SIG-M5 treated with dmso at 0.1 percent for 504 hours (cell line): Measurements from ENCODE around the gene ZMYND8.
A peak's percentile ranks its signal among the peaks of the same experiment; 100 is the strongest.
"Not testable (repeated sequence)": the region's sequence is repeated elsewhere in the genome, so short reads cannot be mapped to it uniquely, and the experiment has no call there.

ENCODE experiments used
- DNase-seq: peaks from one replicate; lab custom pipeline; 2025; ENCODE audit not compliant: unreplicated experiment; lab: John Stamatoyannopoulos, UW

The ZMYND8 gene

GRCh38 chr20:47188540-47188939 lies 168.0 kb downstream of the ZMYND8 start:
- no peak for DNase-seq

DNA sequence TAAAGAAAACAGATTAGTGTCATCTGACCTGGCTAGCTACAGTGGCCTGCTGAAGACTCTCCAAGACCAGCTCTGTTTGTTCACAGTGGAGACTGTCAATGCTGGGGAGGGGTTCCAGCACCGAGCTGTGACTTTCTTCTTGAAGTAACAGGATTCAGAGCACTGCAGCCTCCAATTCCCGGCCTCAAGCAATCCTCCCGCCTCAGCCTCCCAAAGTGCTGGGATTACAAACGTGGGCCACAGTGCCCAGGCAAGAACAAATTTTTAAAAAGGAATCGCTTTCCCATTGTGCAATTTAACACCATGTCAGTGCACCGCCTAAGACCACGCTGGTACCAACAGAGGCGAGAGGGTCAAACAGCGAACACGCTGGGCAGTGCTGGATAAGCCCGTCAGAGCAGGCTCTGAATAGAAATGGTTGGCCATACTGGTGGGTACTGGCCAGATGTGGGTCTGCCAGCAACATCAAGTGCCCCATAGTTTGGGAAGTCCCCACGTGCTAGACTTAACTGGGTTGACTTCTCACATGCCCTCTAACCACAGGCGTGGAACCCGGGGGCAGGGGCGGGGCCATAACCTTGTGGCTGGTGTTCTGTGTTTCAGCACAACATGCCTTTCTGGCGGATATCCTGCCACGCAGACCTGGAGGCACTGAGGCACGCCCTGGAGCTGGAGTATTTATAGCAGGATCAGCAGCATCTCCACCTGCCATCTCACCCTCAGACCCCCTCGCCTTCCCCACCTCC lies 168.9 kb downstream of the ZMYND8 start:
- DNase-seq = no peak

DNA sequence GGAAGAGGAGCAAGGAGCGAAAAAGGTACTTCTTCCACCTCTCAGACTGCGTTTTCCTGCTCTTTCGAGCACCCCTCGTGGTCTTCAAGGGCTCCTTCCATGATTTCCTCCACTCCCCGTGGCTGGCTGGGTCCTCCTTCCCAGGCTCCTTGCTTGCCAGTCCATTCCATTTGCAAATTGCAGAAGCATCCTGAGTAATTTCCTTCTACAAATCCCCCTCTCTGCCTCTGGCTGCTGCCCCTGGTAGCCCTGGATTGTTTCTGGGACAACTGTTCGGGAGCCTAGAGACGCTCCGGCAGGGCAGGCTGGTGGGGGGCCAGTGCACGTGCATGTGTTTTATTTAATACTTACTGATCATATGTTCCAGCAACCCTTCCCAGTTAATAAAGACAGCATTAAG lies 173.1 kb downstream of the ZMYND8 start:
- DNase-seq = no peak

DNA sequence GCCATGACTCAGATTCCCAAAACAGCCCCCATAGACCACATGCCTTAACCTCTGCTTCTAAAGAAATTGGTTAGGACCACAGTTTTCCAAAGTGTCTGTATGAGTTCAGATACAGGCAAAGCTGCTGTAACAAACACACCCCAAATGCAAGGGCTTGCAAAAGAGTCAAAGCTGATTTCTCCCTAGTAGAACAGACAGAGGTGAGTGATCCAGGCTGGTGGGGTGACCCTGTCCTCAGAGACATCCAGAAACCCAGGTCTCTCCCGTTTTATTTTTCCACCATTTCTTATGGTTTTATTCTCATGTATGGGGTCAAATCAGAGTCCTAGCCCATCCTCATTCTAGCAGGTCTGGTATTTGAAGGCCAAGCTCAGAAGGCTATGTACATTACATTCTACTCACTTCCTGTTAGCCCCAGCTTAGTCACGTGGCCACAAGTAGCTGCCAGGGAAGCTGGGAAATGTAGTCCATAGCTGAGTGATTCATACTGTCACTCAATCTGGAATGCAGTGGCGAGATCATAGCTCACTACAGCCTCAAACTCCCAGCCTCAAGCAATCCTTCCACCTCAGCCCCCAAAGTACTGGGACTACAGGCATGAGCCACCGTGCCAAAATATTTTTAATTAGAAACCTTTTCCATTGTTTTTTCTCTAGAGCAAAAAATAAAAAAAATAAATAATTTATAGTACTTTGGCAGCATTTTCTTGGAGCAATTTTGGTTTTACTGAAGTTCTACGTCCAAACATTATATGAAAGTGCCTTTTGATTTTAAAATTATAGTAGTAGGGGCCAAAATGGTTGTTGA lies 175.2 kb downstream of the ZMYND8 start:
- DNase-seq = peak; percentile 100

DNA sequence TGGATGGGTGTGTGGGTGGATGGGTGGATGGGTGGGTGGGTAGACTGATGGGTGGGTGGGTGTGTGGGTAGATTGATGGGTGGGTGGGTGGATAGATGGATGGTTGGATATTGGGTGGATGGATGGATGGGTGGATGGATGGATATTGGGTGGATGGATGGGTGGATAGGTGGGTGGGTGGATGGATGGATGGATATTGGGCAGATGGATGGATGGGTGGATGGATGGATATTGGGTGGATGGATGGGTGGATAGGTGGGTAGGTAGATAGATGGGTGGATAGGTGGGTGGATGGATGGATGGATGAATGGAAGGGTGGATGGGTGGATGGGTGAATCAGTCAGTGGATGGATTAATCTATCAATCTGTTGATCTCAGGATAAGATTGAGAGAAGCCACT lies 177.2 kb downstream of the ZMYND8 start:
- DNase-seq = no peak

- DNase-seq = no peak
These were observed 177.6 kb downstream of the ZMYND8 start for GRCh38 chr20:47178851-47179250.

DNA sequence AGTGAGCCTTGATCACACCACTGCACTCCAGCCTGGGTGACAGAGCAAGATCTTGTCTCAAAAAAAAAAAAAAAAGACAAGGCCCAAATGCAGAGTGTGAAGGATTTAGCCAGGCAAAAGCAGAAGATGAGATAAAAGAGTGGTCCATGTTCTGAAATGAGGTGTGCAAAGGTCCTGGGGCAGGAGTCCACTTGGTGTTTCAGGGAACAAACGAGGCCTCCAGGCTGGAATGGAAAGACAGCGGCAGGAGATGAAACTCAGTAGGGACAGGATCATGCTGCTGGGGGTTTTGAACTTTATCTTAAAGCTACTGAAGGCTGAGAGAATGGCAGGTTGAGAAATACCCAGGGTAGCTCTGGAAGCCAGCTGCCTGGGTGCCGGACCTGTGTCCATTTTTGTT lies 178.2 kb downstream of the ZMYND8 start:
- DNase-seq = no peak

DNA sequence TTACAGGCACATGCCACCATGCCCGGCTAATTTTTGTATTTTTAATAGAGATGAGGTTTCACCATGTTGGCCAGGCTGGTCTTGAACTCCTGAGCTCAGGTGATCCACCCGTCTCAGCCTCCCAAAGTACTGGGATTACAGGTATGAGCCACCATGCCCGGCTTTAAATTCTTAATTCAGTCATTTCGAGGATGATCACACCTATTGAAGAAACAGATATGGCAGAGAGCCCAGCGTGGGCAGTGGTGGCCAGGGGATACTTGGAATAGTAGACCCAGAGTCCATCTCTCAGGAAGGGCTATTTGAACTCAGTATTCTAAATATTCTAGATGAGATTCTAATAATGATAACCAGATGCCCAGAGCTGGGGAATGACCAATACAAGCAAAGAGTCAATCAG lies 180.3 kb downstream of the ZMYND8 start:
- DNase-seq = not testable (repeated sequence)

GRCh38 chr20:47175493-47175892 lies 181.0 kb downstream of the ZMYND8 start:
- DNase-seq = no peak

- no peak for DNase-seq
These were observed 181.8 kb downstream of the ZMYND8 start for GRCh38 chr20:47174456-47175243.

- DNase-seq = peak; percentile 55
These were observed 182.8 kb downstream of the ZMYND8 start for GRCh38 chr20:47173596-47174216.

DNA sequence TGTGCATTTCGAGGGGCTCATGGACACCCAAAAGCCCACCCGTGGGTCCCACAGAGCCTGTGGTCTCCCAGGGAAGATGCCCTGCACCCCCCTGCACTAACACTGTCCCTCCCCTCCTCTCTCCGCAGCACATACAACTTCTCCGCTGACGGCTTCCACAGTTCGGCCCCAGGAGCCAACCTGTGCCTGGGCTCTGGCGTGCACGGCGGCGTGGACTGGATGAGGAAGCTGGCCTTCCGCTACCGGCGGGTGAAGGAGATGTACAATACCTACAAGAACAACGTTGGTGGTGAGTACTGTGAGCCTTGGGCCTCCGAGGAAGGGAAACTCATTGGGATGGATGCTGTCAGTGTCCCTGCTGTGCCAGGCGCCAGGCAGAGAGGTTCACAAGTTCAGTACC lies 183.9 kb downstream of the ZMYND8 start:
- DNase-seq = no peak

DNA sequence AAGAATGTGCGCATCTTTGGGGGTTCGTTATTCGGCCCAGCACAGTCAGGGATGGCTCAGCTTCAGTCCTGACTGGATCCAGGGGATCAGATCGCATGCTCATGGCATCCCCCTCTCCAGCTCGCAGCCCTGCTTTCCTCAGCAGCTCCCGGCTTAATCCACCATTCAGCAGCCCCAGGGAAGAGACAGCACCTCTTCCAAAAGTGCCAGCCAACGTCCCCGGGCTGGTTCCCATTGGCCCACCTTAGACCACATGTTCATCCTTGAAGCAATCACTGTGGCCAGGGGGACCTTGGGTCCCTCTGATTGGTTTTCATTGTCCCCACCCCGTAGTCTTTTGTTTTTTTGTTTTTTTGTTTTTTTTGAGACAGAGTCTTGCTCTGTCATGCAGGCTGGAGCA lies 188.7 kb downstream of the ZMYND8 start:
- no peak for DNase-seq

DNA sequence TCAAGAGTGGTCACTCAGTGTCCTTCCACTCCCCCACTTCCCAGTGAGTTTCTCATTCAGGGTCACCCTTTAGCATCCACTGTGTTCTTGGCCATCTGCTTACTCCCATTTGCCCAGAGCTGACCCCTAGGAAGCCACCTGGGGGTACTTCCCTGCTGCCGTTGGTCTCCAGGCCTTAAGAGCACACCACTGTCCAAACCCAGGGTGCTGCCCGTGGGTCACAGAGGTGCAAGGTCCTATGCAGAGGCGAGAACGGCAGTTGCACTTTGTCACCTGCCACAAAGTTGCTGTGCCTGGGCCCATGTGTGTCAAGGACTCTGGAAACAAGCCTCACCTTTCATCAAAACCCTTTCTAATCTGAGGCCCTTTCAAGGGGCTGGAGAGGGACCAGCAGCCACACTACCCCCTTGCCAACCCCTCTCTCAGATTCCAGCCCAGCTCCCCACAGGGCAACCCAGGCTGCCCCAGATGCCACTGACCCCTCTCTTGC lies 191.1 kb downstream of the ZMYND8 start:
- DNase-seq = no peak

DNA sequence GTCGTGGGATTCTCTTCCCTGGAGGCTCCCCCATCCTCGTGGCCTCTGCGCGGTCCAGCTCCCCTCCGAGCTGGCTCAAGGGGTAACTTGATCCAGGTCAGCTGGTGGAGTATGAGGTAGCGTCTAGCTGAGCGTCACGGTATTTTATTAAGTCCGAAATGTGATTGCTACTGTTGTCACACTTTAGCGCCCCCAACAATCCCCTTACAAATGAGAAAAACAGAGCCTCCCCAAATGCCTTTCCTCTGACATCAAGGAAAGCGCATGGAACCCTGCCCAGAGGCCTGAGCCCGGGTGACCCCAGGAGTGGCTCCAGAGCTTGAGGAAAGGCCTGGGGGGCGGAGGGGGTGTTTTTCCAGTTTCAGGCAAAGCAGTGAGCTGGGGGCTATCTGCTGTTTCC lies 192.4 kb downstream of the ZMYND8 start:
- no peak for DNase-seq

GRCh38 chr20:47161411-47161810 lies 195.1 kb downstream of the ZMYND8 start:
- no peak for DNase-seq

DNA sequence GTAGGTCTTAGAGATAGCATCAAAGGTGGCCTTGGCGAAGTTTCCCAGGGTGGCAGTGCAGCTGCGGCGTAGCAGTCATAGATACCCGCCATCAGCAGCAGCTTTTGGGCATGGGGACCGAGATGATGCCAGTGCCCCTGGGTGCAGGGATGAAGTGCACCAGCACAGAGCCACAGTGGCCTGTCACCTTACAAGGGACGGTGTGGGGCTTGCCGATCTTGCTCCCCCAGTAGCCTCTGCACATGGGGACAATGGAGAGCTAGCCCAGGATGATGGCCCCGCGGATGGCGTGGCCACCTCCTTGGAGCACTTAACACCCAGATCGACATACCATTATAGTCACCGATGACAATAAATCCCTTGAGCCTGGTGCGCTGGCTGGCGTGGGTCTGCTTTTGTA lies 195.5 kb downstream of the ZMYND8 start:
- DNase-seq = no peak

- DNase-seq = no peak
These were observed 196.3 kb downstream of the ZMYND8 start for GRCh38 chr20:47160240-47160639.
